ENCODE measurements around the gene TTC32.

TTC32 gene

GRCh38 chr2:19916385-19916950 is 14.7 kb upstream of the TTC32 start:
- H3K4me3 ChIP-seq (replicated peaks in 1 of 2; ENCODE audit: low read depth in 2 of 2, low read length in 2 of 2): no peak overlapping the region
- DNase-seq (ENCODE audit: low read depth in 2 of 2): no peak

GRCh38 chr2:19914266-19914975 is 12.6 kb upstream of the TTC32 start:
- DNase-seq (ENCODE audit: low read depth in 2 of 2): no peak
- H3K4me3 ChIP-seq (replicated peaks in 1 of 2; ENCODE audit: low read depth in 2 of 2, low read length in 2 of 2): no peak overlapping the region
- TF ChIP-seq CTCF (IDR thresholded peaks at IDR 0.05; ENCODE audit: low read depth, low read length): no peak

More at GRCh38 chr2:19916385-19916950, 14.7 kb upstream of the TTC32 start:
- TF ChIP-seq CTCF (IDR thresholded peaks at IDR 0.05; ENCODE audit: low read depth, low read length): no peak

DNA sequence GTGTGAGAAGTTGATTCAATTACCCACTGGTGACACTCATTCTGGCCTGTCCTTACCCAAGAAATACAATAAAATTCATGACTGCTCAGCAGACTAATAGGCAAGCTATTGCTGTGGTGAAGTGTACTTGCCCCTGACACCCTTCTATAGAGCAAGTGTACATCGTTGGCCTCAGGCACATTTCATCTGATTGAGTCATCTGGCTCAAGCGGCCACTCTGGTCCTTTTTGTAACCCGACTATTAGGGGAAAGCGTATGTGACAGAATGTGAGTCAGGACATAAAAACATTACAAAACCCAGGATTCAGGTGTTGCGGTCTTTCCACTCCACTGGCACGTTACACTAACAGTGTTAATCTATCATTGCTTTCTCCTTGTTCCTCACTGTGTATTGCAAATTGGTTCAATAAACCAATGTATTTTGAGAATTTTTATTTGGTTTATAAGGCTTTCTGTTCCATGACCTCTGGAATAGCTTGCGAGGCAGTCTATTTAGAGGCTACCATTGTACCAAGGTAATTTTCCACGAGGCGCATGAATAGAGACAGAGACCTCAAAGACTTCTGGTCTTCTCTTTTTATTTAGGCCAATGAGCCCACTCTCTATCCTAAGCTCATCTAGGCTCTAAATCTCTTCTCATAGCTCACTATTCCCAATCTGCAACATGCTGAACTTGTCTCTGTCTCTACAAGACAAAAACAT is 10.2 kb upstream of the TTC32 start:
- peak; percentile 32 to 89 for DNase-seq (ENCODE audit: low read depth in 2 of 2)
- no peak overlapping the region for H3K4me3 ChIP-seq (replicated peaks in 1 of 2; ENCODE audit: low read depth in 2 of 2, low read length in 2 of 2)
- TF ChIP-seq CTCF (IDR thresholded peaks at IDR 0.05; ENCODE audit: low read depth, low read length): no peak

DNA sequence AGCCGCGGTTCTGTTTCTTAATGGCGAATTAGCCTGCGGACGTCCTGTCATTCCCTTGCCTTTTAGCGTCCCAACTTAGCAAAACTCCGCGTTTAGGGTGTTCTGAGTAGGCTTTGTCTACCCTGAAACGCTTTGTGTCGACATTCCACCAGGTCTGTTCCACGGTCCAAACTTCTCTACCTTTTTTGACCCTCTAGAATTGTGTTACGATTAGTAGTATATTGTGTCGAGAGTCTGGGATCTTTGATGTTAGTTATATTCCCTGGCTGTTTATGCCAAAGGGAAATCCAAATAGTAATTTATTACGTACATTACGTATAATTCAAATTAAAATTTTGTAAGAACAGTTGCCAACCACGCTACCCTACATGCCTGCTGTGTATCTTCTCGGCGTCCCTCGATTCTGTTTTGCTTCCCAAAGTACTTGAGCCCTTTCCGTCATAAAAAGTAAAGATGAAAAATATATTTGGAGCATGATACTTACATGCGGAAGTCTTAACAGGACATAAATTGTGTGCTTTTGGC is 495 bp upstream of the TTC32 start:
- peak overlapping the region; percentile 80 to 85 for H3K4me3 ChIP-seq (replicated peaks in 1 of 2; ENCODE audit: low read depth in 2 of 2, low read length in 2 of 2)
- TF ChIP-seq CTCF (IDR thresholded peaks at IDR 0.05; ENCODE audit: low read depth, low read length): no peak
- DNase-seq (ENCODE audit: low read depth in 2 of 2): peak; percentile 34 to 49

- peak; percentile 12 to 44 for DNase-seq (ENCODE audit: low read depth in 2 of 2)
- H3K4me3 ChIP-seq (replicated peaks in 1 of 2; ENCODE audit: low read depth in 2 of 2, low read length in 2 of 2): peak overlapping the region; percentile 80 to 85
These were observed 797 bp downstream of the TTC32 start for GRCh38 chr2:19900931-19901441.

More at GRCh38 chr2:19900931-19901441, 797 bp downstream of the TTC32 start:
- TF ChIP-seq CTCF (IDR thresholded peaks at IDR 0.05; ENCODE audit: low read depth, low read length): no peak
